ENCODE measurements around the gene AKT3.
"Not testable (repeated sequence)": the region's sequence is repeated elsewhere in the genome, so short reads cannot be mapped to it uniquely, and the experiment has no call there.

AKT3 gene

GRCh38 chr1:243841507-243841906 lies 8.5 kb downstream of the AKT3 start:
- no peak for DNase-seq (ENCODE audit: low spot score)

- no peak for DNase-seq (ENCODE audit: low spot score)
Observed at GRCh38 chr1:243837907-243838535, 12.0 kb downstream of the AKT3 start.

GRCh38 chr1:243834130-243834529 lies 15.9 kb downstream of the AKT3 start:
- no peak for DNase-seq (ENCODE audit: low spot score)

- no peak for DNase-seq (ENCODE audit: low spot score)
Observed at GRCh38 chr1:243831463-243831862, 18.6 kb downstream of the AKT3 start.

- no peak for DNase-seq (ENCODE audit: low spot score)
Observed at GRCh38 chr1:243827206-243827605, 22.8 kb downstream of the AKT3 start.

- DNase-seq (ENCODE audit: low spot score) = not testable (repeated sequence)
Observed at GRCh38 chr1:243824907-243825306, 25.1 kb downstream of the AKT3 start.

GRCh38 chr1:243821177-243821680 lies 28.8 kb downstream of the AKT3 start:
- no peak for DNase-seq (ENCODE audit: low spot score)

GRCh38 chr1:243819438-243819839 lies 30.6 kb downstream of the AKT3 start:
- no peak for DNase-seq (ENCODE audit: low spot score)

GRCh38 chr1:243818978-243819377 lies 31.1 kb downstream of the AKT3 start:
- DNase-seq (ENCODE audit: low spot score) = no peak

- DNase-seq (ENCODE audit: low spot score) = no peak
Observed at GRCh38 chr1:243814718-243815117, 35.3 kb downstream of the AKT3 start.

GRCh38 chr1:243807346-243807745 lies 42.7 kb downstream of the AKT3 start:
- not testable (repeated sequence) for DNase-seq (ENCODE audit: low spot score)

GRCh38 chr1:243806310-243806709 lies 43.7 kb downstream of the AKT3 start:
- no peak for DNase-seq (ENCODE audit: low spot score)

GRCh38 chr1:243802736-243803135 lies 47.3 kb downstream of the AKT3 start:
- DNase-seq (ENCODE audit: low spot score) = no peak

- no peak for DNase-seq (ENCODE audit: low spot score)
Observed at GRCh38 chr1:243801378-243801777, 48.7 kb downstream of the AKT3 start.

GRCh38 chr1:243799908-243800307 lies 50.1 kb downstream of the AKT3 start:
- no peak for DNase-seq (ENCODE audit: low spot score)

GRCh38 chr1:243798726-243799125 lies 51.3 kb downstream of the AKT3 start:
- no peak for DNase-seq (ENCODE audit: low spot score)

GRCh38 chr1:243796016-243796415 lies 54.0 kb downstream of the AKT3 start:
- no peak for DNase-seq (ENCODE audit: low spot score)

- DNase-seq (ENCODE audit: low spot score) = no peak
Observed at GRCh38 chr1:243793298-243793697, 56.7 kb downstream of the AKT3 start.

GRCh38 chr1:243792891-243793290 lies 57.2 kb downstream of the AKT3 start:
- no peak for DNase-seq (ENCODE audit: low spot score)

GRCh38 chr1:243792401-243792800 lies 57.6 kb downstream of the AKT3 start:
- DNase-seq (ENCODE audit: low spot score) = no peak

- DNase-seq (ENCODE audit: low spot score) = no peak
Observed at GRCh38 chr1:243791586-243792267, 58.3 kb downstream of the AKT3 start.

- no peak for DNase-seq (ENCODE audit: low spot score)
Observed at GRCh38 chr1:243790404-243790803, 59.6 kb downstream of the AKT3 start.

GRCh38 chr1:243786531-243786930 lies 63.5 kb downstream of the AKT3 start:
- DNase-seq (ENCODE audit: low spot score) = no peak

GRCh38 chr1:243784506-243784905 lies 65.5 kb downstream of the AKT3 start:
- DNase-seq (ENCODE audit: low spot score) = no peak
